SKM-1 (cell line): Measurements from ENCODE around the gene POLK.
A peak's percentile ranks its signal among the peaks of the same experiment; 100 is the strongest.
"Not testable (repeated sequence)": the region's sequence is repeated elsewhere in the genome, so short reads cannot be mapped to it uniquely, and the experiment has no call there.

ENCODE experiments used
- DNase-seq: peaks from one replicate; lab custom pipeline; 2025; ENCODE audit not compliant: unreplicated experiment; lab: John Stamatoyannopoulos, UW

The POLK gene

GRCh38 chr5:75547812-75548211 is 36.1 kb downstream of the POLK start:
- no peak for DNase-seq

- no peak for DNase-seq
These were observed 38.9 kb downstream of the POLK start for GRCh38 chr5:75550597-75550996.

- no peak for DNase-seq
These were observed 39.8 kb downstream of the POLK start for GRCh38 chr5:75551471-75551870.

- DNase-seq, result no peak
These were observed 41.1 kb downstream of the POLK start for GRCh38 chr5:75552764-75553163.

GRCh38 chr5:75553358-75553757 is 41.7 kb downstream of the POLK start:
- no peak for DNase-seq

GRCh38 chr5:75558221-75558620 is 46.5 kb downstream of the POLK start:
- no peak for DNase-seq

- peak; percentile 48 for DNase-seq
These were observed 47.4 kb downstream of the POLK start for GRCh38 chr5:75558981-75559632.

- DNase-seq, result not testable (repeated sequence)
These were observed 49.0 kb downstream of the POLK start for GRCh38 chr5:75560655-75561054.

- DNase-seq, result not testable (repeated sequence)
These were observed 54.5 kb downstream of the POLK start for GRCh38 chr5:75565991-75566709.

GRCh38 chr5:75566710-75567309 is 55.1 kb downstream of the POLK start:
- peak; percentile 59 for DNase-seq

- DNase-seq, result no peak
These were observed 56.0 kb downstream of the POLK start for GRCh38 chr5:75567710-75568109.

- no peak for DNase-seq
These were observed 56.5 kb downstream of the POLK start for GRCh38 chr5:75568202-75568601.

- DNase-seq, result no peak
These were observed 59.9 kb downstream of the POLK start for GRCh38 chr5:75571547-75571946.

- no peak for DNase-seq
These were observed 63.1 kb downstream of the POLK start for GRCh38 chr5:75574791-75575190.

GRCh38 chr5:75578280-75578679 is 66.6 kb downstream of the POLK start:
- DNase-seq, result not testable (repeated sequence)

- DNase-seq, result no peak
These were observed 73.0 kb downstream of the POLK start for GRCh38 chr5:75584641-75585040.

GRCh38 chr5:75588666-75589065 is 77.0 kb downstream of the POLK start:
- no peak for DNase-seq

GRCh38 chr5:75600535-75600934 is 88.8 kb downstream of the POLK start:
- DNase-seq, result no peak

GRCh38 chr5:75601567-75601966 is 89.9 kb downstream of the POLK start:
- no peak for DNase-seq

GRCh38 chr5:75601996-75602395 is 90.3 kb downstream of the POLK start:
- DNase-seq, result no peak

- no peak for DNase-seq
These were observed 91.7 kb downstream of the POLK start for GRCh38 chr5:75603371-75603770.

GRCh38 chr5:75603821-75604220 is 92.1 kb downstream of the POLK start:
- no peak for DNase-seq
